Kidney glomerular epithelial cell (primary cell): ENCODE results near the gene HIVEP3.

Experiments
- DNase-seq: peaks from one replicate; lab custom pipeline; 2025; lab: John Stamatoyannopoulos, UW

HIVEP3 gene

GRCh38 chr1:41483001-41483850, 435.5 kb downstream of the HIVEP3 start:
- no peak for DNase-seq

- DNase-seq: peak; percentile 53
Observed at GRCh38 chr1:41482001-41482765, 436.5 kb downstream of the HIVEP3 start.

GRCh38 chr1:41481109-41481775, 437.5 kb downstream of the HIVEP3 start:
- no peak for DNase-seq

DNA sequence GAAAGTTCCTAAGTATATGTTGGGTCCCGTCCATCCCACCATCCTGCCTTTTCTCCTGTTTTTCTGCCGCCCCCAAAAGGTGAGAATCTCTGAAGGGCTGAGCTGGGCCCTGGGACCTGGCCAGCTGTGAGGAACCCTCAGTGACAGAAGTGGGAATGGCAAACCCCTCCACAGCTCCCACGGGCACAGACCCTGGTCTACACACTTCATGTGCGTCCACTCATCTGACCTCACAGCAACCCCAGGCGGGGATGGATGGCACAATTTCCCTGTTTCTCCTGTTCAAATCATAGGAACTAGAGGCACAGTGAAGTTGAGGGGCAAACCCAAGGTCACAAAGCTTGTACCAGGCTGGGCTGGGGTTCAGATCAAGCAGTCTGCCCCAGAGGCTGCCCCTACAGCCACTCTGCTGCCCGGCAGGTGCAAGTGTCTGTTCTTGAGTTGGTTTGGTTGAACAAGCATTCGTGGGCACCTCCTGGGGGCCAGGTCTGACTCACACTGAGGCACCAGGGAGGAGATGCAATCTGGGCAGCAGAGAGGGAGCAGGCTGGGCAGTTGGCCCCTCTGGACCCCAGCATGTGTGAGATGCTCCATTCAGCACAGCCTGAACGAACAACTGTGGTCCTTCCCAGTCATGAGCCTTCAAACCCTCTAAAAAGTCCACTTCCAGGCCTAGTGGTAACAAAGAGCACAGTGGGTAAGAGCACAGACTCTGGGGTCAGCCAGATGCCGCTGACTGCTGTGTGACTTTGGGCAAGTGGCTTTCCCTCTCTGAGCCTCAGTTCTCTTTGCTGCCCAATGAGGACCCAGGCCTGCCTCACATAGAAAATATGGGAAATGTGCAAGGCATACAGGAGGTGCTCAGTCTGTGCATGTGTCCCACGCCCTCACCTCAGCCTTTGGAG, 438.3 kb downstream of the HIVEP3 start:
- DNase-seq: no peak

DNA sequence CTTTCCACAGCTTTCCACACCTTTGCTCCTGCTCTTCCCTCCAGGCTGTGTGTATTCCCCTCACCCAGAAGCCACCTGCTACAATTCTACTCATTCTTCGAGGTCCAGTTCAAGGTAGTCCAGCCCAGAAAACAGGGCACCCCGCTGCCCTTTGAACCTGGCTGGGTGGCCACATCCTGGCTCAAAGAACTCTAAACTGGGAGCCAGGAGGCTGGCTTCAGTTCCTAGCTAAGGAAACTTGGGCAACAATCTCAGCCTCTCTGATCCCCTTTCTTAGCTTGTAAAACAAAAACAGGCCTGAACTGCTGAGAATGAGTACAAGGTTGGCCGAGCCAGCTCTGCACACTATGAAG, 438.9 kb downstream of the HIVEP3 start:
- no peak for DNase-seq

DNA sequence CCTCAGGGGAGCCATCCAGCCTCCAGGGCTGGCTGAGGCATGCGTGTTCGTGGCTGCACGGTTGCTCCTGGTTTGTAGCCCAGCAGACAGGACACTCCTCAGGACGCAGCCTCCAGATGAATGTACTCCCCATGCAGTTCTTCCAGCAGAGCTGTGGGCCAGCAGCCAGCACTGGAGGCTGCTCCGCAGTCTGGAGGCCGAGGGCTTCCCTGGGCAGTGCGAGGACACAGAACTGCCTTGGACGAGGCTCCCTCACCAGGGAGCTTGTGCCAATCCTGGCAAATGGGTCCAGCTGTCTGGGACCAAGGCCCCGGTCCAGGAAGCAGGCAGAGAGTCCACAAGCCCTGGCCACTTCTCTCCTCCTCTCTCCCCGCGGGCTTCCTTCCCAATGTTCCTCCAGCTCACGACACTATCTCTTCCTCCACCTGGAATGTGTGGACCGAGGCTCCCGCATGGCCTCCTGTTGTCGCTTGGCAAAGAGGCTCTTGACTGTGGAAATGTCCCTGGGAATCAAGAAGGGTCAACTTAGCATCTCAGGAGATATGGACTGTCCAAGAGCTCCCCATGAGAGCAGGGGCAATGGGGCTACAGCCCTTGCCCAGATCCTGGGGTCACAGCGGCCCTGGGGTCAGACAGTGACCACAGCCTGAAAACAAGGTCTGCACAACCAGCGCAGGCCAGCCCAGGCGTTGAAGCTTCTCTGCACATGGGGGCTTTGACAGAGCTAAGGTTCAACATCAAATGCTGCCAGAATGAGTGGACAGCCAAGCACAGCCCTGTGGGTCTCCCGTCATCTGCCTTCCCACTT, 439.5 kb downstream of the HIVEP3 start:
- DNase-seq: no peak

- DNase-seq: no peak
Observed at GRCh38 chr1:41478118-41478748, 440.5 kb downstream of the HIVEP3 start.

- no peak for DNase-seq
Observed at GRCh38 chr1:41476807-41477361, 441.8 kb downstream of the HIVEP3 start.

- DNase-seq: no peak
Observed at GRCh38 chr1:41475859-41476567, 442.7 kb downstream of the HIVEP3 start.

DNA sequence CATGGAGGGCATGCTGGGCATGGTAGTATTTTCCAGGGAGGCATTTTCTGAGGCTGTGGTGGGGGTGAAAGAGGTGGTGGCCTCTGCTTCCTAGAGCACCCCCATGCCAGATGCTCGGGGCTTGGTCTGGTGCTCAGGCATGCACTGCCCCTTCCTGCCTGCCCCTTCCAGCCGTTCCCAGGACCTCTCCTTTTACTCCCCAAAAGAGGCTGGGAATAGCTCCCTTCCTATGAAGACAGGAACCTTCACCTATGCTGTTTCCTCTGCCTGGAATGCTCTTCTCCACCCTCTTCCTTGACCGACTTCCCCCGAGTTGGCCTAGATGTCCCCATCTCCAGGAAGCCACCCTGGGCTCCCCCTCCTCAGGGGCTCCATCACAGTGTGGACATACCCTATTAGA, 443.4 kb downstream of the HIVEP3 start:
- no peak for DNase-seq

GRCh38 chr1:41474490-41475271, 444.0 kb downstream of the HIVEP3 start:
- no peak for DNase-seq

DNA sequence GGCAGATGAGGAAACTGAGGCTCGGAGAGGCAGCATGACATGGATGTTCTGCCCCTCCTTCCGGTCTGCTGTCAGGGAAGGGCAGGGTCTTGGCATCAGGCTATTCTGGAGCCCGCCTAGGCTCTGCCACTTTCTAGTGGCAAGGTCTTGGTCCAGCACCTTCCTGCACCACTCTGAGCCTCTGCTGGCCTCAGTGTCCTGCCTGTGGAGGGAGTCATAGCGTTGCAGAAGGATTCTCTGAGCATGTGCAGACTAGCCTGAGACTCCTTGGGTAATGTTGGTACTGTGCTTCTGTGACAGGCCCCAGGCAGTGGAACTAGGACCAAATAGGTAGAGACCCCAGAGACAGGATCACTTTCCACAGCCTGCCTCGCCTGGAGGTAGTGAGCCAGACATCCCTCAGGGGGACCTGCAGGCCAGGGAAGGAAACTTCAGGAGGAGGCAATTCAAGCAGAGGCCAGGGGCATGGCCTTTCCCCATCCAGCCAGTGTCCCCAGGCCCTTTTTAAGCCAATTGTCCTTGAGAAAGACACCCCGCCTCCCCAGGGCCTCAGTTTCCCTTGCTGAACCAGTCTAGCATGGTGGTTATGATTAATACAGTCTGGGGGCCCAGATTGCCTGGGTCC, 444.9 kb downstream of the HIVEP3 start:
- DNase-seq: no peak

GRCh38 chr1:41471658-41472057, 447.1 kb downstream of the HIVEP3 start:
- DNase-seq: no peak

GRCh38 chr1:41469706-41470105, 449.0 kb downstream of the HIVEP3 start:
- no peak for DNase-seq

GRCh38 chr1:41468122-41468762, 450.5 kb downstream of the HIVEP3 start:
- no peak for DNase-seq

DNA sequence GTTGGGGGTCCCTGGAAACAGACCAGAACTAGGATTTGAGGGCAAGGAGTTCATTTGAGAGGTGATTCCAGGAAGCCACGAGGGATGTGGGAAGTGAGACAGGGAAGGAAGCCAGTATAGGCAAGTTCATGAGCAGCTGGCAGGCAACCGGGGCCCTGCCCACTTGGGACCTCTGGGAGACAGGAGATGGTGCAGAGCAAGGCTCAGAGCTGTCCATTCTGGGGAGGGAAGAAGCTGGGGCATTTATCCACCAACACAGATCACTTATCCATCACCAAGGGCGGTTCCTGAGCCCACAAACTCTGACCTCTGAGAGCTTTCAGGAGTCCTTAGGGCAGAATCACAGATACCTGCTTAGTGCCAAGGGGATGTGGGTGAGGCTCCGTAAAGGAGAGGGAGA, 451.0 kb downstream of the HIVEP3 start:
- DNase-seq: no peak

DNA sequence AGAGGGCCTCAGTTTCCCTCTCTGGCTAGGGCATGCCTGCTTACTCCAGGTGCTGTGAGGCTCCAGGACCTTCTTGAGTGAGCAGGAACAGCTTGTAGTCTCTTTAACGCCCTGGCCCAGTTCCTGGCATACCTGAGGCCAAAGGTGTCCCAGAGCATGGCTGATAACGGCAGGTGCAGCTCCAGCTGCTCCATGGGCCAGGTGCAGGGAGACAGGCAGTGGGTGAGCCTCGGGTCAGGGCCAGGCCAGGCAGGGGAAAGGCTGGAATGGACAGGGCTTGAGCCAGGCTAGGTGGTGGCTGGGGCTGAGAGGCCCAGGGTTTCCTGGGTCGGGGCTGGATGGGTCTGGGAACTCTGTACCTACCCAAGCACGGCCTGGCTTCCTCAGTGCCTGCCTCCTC, 452.6 kb downstream of the HIVEP3 start:
- DNase-seq: no peak

DNA sequence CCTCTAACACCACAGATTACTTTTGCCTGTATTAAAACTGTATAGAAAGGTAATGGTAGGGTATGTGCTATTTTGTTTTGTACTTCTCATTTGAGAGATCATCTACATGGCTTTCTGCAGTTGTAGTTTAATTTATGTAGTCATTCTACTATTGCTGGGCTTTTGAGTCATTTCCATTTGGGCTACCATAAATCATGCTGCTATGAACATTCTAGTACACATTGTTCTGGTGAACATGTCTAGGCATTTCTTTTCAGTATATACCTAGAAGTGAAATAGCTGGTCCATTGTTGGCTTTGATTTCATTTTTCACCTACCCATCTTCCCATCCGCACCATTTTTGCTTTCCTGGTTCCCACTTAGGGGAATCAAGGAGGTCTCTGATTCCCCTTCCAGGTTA, 453.0 kb downstream of the HIVEP3 start:
- DNase-seq: no peak
